ENCODE results near the gene PTPRU.
"Not testable (repeated sequence)": the region's sequence is repeated elsewhere in the genome, so short reads cannot be mapped to it uniquely, and the experiment has no call there.

PTPRU gene

DNA sequence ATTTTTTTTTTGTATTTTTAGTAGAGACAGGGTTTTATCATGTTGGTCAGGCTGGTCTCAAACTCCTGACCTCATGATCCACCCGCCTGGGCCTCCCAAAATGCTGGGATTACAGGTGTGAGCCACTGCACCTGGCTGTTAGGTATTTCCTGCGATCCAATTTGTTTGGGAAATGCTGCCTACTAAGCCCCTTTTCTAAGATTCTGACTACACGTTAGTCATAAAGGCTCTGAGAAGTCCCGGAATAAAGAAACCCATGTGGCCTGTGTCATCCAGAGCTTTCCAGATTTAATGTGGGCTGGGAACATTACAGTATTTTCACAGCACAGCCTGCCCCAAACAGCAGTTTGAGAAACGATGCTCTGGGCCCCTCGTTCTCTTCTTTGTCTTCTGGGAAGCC is 14.1 kb upstream of the PTPRU start:
- DNase-seq = not testable (repeated sequence)

- no peak for DNase-seq
Observed at GRCh38 chr1:29222686-29223085, 13.6 kb upstream of the PTPRU start.

DNA sequence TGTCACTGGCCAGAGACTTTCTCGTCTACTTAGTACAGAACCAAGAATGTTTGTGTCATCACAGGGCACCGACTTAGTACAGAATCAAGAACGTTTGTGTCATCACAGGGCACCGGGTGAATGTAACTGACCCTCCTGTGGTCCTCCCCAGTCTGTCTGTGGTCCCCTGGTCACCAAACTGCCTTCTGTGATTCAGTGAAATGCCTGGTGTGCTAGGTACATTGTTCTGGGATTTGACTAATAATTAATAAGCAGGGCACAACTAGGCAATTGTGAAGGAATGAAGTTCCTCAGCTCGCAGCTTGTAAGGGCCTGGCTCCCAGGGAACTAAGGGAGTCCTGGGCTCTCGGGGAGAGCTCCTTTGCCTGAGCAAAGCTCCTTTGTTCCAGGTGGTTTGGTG is 12.8 kb upstream of the PTPRU start:
- DNase-seq = no peak

DNA sequence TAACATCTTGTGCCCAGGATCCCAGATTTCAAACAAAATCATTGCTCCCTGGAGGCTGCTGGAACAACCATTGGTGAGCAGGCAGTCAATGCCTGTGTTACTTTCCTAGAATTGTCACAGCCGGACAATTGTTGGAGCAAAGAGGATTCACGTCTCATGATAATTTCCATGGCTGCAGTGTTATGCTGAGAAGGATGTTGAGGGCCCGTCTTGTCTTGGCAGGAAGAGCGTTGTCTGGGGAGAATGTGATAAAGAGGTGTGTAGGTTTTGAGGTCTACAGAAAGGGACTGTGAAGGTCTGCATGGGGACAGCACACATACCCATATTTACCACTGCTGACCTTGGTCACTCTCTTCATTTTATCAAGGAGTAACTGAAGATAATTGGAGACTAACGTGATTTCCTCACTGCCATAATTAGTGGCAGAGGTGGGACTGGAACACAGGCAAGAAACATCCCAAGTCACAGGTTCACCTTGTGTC is 11.9 kb upstream of the PTPRU start:
- DNase-seq = no peak

DNA sequence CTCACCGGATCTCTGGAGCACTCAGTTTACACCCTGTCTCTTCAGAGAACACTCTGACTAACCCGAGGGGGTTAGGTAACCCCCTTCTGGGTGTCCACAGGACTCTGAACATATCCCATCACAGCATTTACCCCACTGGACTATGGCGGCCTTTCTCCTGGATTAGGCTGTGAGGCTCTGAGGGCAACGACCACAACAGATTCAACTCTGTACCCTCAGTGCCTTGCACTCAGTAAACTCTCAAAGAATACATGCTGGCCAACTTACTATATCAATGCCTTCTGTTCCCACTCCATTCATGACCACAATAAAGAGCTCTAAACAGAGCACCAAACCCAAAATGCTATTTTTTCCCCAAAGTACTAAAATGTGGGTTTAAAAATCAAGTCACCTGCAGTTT is 11.0 kb upstream of the PTPRU start:
- DNase-seq = no peak

- no peak for DNase-seq
Observed at GRCh38 chr1:29227511-29227910, 8.8 kb upstream of the PTPRU start.

- no peak for DNase-seq
Observed at GRCh38 chr1:29230204-29230552, 6.1 kb upstream of the PTPRU start.

DNA sequence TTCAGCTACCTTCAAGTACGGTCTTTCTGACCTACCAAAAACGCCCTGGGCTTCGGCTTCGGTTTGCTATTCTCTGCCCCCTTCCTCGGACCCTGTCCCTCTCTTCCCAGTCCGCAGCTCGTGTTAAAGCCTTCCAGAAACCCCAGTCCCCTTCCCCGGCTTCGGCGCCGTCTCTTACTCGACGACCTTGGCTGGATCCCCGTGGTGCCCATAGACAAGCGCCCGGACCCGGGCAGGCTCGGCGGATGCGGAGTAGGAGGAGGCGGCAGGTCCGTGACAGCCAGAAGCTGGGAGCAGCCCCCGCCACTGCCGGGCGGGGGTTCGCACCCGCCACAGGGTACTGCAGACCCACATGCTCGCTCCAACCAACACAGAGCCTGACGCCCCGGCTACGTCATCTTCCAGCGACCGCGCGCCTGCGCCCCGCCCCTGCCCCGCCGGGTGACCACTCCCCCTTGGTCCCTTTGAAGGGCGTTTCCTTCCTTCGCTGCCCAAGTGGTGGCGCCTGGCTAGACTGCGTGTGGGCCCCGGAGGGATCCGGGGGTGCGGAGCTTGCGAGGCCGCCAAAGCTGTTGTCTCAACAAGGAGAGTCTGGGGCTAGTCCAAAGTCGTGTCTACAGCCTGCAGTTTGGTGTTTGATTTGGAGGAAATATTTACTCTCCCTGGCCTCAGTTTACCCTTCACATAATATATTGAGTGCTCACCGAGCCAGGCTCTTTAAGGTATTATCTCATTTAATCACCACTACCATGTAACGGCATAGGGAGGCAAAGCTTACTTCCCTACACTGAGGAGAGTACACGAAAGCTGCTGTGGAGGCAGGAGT is 5.6 kb upstream of the PTPRU start, which contains the start of gene MECR:
MECR (minus strand) TSS at position 382 of the 826 bp plus-strand sequence; CDS start at position 354, 28 bp downstream.
- DNase-seq = peak; percentile 85 to 91 (median 89)

DNA sequence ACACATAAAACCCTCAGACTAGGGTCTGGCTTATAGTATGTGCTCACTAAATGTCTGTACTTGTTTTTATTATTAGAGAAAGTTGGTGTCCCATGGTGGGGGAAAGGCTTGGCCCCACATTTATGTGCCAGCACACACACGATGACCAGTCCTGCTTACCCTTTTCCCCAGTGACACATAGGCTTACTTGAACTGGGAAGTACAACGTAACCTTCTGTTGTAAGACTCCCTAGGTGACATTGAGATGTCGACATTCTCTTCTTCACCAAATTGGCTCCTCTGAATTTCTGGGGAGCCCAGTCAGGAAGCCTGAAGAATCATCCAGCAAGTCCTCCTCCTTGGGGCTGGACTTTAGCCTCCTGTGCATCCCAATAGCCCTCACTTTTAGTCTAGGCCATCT is 3.9 kb upstream of the PTPRU start:
- DNase-seq = no peak

- DNase-seq = no peak
Observed at GRCh38 chr1:29233693-29234092, 2.6 kb upstream of the PTPRU start.

DNA sequence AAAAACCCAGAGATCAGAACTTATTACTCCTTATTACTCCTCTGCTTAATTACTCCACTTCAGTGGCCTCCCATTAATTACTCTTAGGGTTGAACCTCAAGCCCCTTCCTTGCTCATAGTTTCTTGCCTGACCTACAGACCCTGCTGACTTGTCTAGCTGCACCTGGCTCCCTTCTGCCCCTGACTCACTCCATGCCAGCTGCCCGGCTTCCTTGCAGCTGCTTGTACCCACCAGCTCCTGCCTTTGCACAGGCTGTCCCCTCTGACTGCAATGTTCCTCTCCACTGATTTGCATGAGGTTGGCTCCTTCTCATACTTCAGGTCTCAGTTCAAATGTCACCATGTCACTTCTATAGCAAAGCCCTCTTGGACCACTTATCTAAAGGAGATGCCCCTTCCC is 1.9 kb upstream of the PTPRU start:
- no peak for DNase-seq

GRCh38 chr1:29234881-29235280 is 1.4 kb upstream of the PTPRU start:
- DNase-seq = not testable (repeated sequence)

- peak in 1 of 5 donors; percentile 10 for DNase-seq
Observed at GRCh38 chr1:29236712-29237128, 398 bp downstream of the PTPRU start.

DNA sequence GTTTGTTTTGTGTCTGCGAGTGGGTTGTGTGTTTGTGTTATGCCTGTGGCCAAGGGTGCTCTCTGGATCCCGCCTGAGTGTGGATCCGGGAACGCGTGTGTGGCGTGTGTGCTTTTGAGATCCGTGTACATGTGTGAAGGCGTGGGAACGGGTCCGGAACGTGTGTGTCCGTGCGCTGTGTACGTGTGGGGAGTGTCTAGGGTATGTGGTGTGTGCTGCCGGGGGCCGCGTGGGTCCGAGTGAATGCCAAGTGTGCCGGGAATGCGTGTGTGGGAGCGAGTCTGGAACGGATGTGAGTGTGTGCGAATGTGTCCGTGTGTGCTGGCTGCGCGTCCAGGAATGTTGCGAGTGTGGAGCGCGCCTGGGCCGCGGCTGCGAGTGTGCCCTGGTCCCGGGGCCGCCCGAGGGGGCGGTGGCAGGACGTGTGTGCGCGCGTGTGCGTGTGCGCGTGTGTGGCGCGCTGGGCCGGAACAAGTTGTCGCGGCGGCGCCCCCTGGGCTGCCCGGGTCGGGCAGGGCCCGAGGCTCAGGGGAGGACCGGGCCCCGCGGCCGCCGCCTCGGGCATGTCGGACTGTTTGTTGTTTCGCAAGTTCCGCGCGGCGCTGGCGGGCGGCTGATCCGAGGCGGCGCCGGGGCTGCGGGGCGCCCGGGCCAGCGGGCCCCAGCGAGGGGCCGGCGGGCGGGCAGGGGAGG is 953 bp downstream of the PTPRU start:
- DNase-seq = no peak

- DNase-seq = no peak
Observed at GRCh38 chr1:29237852-29238619, 1.7 kb downstream of the PTPRU start.

- DNase-seq = no peak
Observed at GRCh38 chr1:29238620-29239002, 2.3 kb downstream of the PTPRU start.

DNA sequence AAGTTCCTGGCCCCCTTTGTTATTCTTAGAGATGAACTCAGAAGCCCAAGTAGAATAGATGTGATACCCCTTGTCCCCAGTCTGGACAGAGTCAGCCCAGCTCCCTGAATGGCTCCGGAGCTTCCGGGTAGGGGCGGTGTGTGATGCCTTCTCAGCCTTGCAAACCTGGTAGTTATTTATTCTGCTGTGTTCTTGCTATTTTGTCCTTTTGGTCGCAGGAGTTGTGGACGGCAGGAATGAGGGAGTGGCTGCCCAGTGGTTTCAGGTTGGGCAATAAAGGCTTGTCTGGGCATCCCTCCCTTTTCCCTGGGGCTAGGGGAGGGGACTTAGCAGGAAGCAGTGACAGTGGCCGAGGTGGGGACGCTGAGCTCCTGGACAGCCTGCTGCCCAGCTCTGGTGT is 2.8 kb downstream of the PTPRU start:
- no peak for DNase-seq

DNA sequence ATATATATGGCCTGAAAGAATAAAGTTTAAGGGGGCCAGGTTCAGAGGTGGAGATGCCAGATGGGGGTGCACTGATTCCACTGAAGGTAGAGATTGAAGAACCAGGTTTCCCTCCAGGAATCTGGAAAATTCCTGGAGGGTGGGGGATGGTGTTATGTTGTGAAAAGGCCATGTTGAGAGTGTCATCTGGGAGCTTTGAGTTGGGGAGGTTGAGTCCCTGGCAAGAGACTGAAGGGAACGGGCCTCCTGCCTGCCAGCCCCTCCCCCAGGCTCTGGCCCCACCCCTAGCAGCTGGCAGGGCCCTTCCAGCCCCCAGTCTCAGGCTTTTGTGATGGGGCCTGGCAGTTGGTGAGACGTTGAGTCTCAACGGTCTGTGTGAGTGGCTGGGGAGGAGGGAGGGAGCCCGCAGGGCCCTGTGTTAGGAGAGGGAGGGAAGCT is 4.1 kb downstream of the PTPRU start:
- DNase-seq = no peak

DNA sequence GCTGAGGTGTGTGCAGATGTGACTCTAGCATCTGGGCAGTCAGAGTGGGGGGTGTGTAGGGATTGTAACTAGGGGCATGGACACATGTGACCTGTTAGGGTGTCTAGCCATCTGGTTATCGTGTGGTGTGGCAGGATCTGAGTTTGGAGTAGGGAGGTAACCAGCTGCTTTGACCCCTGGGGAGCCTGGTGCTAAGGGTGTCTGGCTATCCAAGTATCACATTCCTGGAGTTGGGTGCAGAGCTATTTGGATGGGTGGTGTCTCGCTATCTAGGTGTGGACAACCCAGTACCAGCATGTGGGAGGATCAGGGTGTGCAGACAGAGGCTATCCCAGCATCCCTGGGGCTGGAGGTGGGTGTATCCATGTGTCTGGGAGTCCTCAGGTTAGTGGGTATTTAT is 4.7 kb downstream of the PTPRU start:
- no peak for DNase-seq

DNA sequence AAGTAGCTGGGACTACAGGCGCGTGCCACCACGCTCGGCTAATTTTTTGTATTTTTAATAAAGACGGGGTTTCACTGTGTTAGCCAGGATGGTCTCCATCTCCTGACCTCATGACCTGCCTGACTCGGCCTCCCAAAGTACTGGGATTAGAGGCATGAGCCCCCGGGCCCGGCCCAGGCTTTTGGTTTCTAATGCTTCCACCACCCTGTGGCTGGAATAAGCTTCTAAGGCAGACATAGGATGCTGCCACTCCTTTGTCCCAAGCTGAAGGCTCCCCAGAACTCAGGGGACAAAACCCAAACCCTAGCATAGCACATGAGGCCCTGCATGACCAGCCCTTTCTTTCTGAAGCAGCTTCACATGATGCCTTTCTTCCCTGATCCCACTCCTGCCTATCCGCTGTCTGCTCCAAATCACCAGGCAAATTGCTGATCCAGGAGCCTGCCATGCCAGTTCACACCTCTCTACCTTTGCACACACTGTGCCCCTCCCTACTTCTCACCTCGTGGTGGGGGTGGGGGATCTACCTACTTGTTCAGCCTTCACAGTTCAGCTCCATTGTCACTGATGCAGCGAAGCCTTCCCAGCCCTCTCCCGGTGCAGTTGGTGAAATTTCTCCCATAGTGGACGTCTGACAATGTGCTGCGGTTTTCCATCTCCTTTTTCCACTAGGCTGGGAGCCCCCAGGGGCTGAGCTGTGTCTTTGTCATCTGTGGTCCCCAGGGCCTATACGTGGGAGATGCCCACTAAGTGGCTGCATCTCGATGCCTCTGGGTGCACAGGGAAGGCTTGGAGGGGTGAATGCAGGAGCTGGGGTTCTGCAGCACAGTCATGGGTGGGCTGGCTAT is 6.9 kb downstream of the PTPRU start:
- DNase-seq = no peak

GRCh38 chr1:29243871-29244200 is 7.5 kb downstream of the PTPRU start:
- no peak for DNase-seq

GRCh38 chr1:29245261-29245660 is 8.9 kb downstream of the PTPRU start:
- no peak for DNase-seq

DNA sequence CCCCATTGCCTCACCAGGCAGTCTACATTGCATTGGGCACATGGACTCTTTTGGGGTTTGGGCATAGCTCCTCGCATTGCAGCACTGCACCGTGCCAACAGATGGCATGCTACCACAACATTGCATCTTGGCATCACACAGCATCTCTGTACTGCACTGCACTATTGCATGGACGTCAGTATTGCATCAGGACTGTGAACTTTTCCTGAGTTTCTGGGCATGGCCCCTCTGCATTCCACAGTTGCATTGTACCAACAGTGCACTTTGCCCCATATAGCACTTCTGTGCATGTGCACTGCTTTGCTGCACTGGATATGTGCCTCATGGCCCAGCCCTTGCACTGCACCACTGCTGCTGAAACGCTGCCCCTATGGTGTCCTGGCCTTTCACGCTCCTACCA is 9.6 kb downstream of the PTPRU start:
- DNase-seq = no peak

Data from T-helper 1 cell (primary cell).